Fibroblast of skin of left biceps (primary cell): ENCODE data around the gene SLC22A23.
"Not testable (repeated sequence)": the region's sequence is repeated elsewhere in the genome, so short reads cannot be mapped to it uniquely, and the experiment has no call there.

Experiments
- DNase-seq, 2 experiments: peaks; one replicate each; pipeline ENCODE4 v3.0.0-alpha.2; 2013; ENCODE audit warnings: low read depth in 2 of 2

Gene SLC22A23

DNA sequence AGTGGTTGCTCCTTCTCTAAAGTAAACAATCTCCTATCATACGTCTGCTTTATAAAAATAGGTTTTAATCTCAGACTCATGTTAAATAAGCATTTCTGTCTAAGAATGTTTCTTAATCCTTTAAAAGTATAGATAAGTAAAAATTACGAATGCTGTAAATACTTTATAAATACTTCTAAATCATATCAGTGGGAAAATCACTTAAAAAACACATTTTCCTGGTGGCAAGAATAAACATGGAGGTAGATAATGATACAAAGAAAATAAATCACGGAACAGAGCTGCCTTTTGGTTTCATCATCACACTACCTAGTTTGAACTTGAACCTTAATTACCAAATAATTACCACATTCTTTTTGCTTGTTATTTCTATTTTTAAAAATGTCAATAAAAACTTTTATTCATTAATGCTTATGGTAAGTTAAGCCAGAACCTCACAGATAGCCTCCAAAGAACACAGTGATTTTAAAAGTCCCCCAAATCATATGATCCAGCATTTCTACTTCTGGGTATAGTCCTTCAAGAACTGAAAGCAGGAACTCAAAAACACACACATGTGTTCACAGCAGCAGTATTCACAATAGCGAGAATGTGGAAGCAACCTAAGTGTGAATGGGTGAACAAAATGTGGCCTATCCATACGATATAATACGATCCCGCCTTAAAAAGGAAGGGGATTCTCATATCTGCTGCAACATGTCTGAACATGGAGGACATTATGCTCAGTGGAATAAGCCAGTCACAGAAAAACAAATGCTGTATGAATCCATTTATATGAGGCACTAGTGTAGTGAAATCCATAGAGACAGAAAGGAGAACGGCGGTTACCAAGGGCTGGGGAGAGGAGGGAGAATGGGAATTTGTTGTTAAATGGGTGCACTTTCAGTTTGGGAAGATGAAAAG lies 72.4 kb downstream of the SLC22A23 start:
- DNase-seq: no peak

DNA sequence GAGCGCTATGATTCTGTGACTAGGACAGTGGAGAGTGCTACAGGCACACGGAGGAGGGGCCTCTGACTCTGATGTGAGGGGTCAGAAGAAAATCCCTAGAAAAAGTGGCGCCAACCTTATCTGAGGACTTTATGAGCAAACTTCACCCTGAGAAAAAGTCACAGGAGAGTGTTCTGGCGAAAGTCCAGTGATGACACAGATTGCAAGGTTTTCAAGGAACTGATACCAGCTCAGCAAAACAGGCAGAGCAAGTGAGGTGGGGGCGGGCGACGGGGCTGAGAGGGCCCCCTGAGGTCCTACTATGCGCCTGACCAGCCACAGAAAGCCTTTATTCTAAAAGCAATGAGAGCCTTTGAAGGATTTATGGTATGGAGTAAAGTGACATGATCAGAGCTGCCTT lies 73.3 kb downstream of the SLC22A23 start:
- DNase-seq: no peak

DNA sequence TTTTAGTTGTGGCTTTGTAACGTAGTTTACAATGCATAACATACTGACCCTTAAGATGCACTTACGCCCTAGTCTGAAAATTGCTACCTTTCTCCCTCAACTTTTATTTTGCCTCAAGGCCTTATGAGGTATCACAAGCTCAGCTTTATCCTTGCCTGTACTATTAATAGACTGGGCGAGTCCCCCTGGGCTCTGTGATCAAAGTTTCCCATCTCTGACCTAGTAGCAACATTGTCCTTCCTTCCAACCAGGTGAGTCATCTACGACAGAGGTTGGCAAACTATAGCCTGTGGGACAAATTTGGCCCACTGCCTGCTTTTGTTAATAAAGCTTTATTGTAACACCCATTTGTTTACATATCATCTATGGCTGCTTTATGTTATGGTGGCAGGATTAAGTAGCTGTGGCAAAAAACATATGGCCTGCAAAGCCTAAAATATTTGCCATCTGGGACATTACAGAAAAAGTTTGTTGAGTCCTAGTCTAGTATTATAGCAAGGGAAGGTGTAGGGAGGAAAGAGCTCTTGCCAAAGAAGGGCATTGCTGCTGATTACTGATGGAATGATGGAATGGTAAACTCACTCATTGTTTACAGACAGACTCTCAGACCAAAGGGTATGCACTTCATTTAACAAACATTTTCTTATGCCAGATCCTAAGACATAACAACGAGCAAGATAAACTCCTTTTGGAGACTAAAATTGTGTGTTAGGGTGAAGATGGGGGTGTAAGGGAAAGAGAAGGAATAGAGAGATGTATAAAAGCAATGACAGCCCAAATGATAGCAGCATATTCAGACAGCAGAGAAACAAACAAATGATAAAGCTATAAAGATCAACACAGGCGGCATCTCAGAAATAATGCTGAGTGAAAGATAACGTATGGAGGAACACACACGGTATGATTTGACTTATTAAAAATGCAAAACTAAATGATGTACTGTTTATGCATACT lies 74.2 kb downstream of the SLC22A23 start:
- no peak for DNase-seq

DNA sequence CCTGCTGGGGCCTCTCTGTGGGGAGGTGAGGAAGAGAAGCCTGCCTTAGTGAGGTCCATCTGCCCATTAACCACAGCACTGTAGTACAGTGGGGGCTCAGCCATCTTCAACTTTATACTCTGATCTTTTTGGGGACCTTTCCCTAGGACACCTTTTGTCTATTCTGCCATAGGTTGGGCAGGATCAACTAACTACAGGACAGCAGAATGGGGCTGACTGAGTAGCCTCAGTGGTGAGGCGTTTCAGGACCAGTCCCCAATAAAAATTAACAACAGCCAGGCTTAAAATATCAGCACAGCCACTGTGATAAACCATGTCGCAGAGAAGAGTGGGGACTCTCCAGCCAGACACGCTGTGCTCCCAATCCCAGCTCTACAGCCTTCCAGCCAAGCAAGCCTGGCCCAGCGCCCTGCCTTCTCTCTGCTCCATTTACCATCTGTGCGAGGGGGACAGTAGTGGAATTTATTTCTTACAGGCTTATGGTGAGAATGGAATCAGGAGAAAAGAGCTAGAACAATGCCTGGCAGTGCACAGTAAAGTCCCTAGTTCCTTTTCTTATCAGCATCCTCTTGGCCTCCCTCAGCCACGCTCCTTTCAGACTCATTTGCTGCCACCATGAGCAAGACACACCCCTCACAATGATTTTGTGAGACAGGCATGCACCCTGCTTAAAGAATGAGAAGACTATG lies 75.5 kb downstream of the SLC22A23 start:
- no peak for DNase-seq

DNA sequence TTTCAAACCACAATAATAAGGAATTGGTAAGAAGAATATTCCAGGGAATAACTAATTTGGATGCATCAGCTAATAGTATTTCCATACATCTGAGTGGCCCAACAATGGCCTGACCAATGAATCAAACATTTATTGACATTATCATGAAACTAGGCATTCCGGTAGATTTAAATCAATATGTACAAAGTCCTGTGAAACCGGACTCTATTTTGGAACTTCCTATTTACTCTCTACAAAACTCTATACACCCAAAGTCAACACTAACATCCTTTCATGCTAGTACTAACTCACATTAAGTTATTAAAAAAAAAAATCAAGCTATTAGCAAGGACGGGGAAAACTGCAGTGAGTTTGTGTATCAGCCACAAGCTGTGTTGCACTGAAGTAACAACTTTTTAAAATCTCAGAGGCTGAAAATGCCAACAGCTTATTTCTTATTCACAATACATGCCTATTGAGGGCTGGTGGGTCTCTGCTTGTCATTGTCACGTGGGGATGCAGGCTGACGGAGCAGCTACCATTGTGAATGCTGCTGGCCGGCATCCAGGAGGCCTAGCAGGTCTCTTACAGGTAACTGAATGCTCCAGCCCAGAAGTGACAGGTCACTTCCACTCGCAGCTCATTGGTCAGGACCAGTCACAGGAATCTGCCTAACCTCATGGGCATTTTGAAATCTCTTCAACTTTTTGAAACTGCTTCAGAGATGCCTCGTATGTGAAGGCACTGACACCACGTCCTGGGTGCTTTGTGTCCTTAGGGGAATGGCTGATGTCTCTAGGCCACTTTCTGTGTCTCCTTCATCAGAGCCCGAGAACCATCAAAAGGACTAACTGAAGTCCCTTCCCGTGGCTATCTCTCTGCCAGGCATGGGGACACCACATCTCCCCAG lies 76.3 kb downstream of the SLC22A23 start:
- DNase-seq: no peak

DNA sequence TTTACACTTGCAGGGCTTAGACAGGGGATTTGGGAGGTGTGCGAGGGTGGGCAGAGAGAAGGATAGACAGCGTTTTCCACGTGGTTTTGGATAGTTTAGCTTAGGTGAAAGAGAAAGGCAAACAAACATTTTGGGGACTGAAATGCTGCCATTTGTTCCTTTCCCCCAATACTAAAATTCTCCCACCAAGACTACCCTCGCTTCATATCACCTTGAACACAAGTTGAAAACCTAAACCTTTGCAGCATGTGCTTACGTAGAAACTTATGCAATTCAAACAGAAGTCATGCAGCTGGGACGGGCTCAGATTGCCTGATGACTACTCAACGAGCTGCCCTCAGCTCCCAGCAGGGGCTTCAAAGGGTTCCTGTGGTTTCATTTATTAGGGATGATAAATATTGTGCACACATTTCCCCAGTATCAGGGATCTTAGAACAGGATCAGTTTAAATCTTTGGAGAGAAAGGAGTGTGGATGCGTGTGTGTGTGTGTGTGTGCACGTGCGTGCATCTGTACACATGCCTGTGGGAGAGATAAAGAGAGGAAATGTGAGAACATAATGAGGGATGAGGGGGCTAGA lies 77.3 kb downstream of the SLC22A23 start:
- peak in 1 of 2 experiments; percentile 40 for DNase-seq

DNA sequence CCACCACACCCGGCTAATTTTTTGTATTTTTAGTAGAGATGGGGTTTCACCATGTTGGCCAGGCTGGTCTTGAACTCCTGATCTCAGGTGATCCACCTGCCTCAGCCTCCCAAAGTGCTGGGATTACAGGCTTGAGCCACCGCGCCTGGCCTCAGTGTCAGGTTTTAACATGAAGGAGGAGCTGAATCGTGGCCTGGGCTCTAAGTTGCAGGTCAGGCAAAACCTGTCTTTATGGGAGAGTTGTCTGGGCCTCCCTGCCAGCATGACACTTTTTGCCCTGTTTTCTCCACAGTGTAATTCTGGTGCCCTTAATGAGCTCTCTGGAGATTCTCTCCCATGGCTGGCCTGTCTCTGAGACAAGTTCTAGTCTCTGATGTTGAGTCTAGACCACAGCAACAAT lies 78.0 kb downstream of the SLC22A23 start:
- DNase-seq: not testable (repeated sequence)

DNA sequence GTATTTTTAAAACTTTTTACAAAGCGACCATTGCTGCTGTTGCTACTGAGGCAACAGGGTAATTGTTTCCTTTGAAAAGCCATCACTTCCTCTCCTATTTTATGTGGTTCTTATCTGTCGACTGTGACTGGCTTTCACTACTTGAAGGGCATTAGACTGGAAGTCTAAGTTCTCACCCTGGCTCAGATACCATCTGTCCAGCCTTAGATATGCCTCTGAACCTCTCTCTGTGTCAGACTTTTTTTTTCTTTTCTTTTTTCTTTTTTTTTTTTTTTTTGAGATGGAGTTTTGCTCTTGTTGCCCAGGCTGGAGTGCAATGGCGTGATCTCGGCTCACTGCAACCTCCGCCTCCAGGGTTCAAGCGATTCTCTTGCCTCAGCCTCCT lies 78.5 kb downstream of the SLC22A23 start:
- not testable (repeated sequence) for DNase-seq

DNA sequence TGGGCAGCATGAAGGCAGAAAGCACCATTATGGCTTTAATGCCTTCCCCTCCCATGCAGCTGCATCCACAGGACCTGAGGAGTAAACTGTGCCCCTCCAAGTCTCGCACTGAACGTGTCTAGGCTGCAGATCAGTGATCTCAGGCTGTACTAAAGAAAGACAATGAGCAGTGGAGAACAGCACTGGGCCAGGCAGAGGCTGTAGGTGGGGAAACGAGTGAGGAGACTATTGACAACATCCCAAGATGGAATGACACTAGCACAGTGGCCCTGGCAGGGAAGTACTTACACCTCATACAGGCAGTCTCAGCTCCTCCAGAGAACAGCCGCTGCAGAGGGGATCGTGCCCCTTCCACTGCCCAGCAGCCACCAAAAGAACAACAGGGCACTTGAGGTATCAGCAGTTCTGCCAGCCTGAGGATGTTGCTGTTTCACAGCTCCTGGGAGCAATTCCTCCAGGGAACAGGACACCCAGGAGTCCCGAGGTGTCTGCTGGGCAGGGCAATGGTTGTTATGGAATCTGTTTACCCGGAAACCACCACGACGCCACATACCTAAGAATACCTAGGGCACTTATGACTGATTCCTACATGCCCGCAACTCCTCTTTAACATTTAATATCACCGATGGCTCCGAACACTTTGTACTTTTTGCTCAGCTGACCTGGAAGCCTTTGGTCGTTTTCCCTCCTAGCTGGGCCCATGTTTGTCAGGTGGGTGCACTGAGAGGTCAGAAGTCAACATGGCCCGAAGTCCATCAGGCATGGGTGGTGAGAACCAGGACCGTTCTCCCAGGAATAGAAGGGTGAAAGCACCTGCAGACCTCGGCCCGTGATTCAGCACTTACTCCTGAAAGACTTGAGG lies 79.1 kb downstream of the SLC22A23 start:
- no peak for DNase-seq

DNA sequence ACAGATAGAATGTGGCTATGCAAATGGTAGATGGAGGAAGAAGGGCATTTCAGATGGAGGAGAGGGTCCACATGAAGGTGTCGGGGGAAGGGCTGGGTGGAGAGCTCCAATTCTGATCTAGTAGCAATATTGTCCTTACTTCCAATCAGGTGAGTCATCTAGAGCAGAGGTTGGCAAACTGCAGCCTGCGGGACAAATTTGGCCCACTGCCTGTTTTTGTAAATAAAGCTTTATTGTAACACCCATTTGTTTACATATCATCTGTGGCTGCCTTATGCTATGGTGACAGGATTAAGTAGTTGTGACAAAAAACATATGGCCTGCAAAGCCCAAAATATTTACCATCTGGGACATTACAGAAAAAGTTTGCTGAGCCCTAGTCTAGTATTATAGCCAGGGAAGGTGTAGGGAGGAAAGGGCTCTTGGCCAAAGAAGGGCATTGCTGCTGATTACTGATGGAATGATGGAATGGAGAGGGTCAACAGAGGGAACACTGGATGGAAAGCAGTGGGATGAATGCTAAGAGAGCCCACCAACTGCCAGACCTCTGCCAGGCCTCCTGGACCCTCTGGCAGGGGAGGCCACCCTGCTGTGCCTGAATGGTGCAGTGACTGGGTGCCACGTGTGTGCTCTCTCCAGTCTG lies 79.8 kb downstream of the SLC22A23 start:
- no peak for DNase-seq

DNA sequence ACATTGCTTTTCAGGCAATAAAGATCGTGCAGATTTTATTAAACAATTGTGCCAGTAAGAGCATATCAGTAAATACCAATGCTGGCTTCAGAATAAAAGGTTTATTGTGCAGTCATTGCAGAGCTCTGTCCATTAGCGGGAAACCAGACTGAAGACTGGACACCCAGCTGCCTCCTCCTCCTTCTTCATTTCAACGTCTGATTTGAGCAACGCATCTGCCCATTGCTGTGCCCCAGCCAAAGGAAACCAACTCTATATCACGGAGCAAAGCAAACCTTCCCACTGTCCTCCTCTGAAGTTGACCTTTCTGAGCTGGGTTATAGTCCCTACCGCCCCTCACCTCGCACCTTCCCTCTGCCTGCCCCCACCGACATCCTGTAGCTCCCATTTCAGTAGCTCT lies 80.8 kb downstream of the SLC22A23 start:
- no peak for DNase-seq

DNA sequence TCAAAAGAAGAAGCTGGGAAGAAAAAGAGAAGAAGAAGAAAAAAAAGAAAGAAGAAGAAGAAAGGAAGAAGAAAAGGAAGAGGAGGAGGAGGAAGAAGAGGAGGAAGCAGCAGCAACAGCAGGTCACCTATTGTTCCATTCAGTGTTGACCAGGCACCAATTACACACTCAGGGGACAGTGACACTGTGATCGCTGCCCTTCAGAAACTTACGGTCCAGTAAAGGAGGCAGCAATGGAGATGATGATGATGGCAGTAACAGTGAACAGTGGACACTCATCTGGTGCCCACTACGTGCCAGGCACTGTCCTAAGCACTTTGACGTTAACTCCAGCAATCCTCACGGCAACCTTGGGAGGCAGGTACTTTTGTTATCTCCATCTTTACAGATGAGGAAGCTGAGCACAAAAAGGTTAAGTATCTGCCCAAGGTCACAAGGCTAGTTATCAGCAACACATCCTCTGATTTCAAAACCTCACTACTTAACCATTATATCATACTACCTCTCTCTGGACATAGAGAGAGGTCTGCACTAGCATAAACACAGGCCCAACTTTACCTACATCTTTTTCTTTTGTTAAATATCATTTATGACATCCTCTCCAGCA lies 83.2 kb downstream of the SLC22A23 start:
- DNase-seq: no peak

DNA sequence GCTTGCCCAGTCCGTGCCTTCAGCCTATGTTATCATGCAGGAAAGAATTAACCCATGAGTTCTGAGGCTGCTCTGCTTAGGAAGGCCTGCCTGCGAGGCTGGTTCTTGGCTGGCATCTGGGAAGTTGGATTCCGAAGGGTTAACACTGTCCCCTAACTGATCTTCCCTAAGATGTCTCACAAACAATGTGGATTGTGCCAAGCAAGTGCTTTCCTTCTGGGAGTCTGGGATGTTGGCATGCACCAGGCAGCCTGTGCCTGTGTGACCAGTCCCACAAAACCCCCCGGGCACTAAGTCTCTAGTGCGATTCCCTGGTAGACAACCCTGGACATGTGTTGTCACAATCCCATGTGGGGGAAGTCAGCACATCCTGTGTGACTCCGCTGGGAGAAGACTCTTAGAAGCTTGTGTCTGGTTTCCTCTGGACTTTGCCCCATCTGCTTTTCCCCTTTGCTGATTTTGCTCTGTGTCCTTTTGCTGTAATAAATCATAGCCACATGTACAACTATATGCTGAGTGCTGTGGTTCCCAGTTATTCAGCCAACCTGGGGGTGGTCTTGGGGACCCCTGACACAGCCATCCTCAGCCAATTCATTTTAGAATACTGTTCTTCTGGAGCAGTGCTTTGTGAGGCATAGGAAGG lies 83.8 kb downstream of the SLC22A23 start:
- DNase-seq: no peak

DNA sequence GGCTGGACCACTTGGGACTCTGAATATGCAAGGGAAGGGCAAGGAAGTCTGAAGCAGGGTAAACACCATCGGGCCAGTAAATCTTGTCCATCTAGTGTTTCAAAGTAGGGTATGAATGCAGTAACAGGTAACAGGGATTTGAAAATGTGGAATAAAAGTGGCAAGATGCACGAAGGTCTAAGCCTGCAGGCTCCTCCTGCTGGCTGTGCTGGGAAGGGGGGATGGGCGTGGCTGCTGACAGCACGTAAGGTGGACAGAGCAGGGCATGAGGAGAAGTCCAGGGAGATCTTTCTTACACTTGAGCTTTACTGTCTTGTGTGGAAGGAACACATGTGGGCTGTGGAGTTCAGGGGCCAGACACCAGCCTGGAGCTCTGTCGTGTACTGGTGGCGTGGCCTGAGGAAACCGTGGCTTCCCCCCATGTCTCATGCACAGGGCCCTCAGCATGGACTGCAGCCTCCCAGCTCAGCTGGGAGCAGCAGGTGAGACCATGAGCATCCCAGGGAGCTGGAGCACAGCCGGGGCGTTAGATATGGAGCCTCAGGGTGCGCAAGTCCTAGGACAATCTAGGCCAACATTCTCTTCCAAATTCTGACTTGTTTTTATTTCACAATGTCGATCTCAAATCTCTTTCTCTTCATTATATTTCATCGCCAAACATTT lies 84.5 kb downstream of the SLC22A23 start:
- DNase-seq: no peak

DNA sequence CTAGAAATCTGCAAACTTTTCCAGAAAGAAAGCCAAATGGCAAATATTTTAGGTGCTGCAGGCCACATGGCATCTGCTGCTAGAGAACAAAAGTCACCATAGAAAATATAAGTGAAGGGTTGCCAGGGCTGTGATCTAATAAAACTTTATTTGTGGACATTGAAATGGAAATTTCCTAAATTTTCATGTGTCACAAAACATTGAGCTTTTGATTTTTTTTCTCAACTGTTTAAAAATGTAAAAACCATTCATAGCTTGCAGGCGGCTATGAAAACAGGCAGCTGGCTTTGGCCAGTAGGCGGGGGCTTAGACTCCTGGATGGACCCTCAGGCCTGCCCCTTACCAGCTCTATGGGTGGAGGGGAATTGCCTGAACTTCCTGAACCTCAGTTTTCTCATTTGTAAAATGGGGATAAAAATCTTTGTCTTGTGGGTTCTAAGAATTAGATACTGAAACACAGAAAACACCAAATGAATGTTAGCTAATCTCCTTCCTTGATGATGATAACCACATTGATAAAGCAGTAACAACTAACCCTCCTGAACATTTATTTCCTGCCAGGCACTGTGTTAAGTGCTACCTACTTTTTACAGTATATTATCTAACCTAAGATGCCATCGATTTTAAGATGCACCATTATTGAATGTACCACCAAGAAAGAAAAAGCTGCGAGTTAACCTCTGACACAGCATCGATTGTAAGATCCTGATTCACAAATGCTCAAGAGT lies 85.5 kb downstream of the SLC22A23 start:
- no peak for DNase-seq

DNA sequence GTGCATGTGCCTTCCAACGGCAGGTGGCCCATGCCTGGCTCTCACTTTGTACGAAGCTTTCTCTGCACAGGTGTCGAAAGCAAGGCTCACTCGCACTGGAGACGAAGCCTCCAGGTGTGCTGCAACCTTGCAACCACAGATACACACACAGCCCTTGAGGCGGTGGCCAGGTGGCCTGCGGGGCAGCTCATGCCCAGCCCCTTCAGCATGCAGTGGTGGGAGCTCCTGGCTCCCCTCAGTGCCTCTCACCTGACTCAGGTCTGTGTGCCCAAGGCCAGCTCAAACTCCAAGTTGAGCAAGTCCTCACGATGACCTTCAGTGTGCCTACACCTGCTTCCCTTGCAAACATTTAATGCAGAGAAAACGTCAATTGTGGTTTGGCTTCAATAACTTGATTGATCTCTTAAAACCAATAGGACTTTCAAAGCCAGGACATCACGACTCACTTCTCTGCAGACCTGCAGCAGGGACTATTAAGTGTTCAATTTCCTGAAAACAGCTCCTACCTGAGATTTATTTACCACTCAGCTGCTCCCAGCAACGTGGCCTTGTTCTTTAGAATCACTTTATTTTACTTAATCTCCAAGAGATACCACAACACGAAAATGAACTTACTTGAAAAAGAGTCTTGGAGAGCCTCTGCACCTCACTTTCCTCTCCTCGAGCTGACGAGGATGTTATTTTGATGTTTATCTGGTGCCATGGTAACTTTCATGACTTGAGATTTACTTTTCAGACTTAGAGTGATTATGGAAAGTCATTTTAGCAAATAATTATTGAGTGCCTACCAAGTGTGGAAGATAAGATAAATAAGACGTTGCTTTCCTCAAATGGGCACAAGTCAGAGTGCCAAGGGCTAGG lies 86.3 kb downstream of the SLC22A23 start:
- DNase-seq: no peak
